Measurements from ENCODE around the gene EXPH5. TPM values are rescaled to one million over a fixed set of nuclear protein-coding genes. Genes with fewer than 3 reads are reported as not detected.

The EXPH5 gene
- total RNA-seq, 2 donors from 2014 or later: 6.6 to 17.3 TPM

GRCh38 chr11:108491936-108492335, 101.6 kb downstream of the EXPH5 start:
- no peak for TF ChIP-seq POLR2AphosphoS5 (IDR thresholded peaks at IDR 0.05)
- TF ChIP-seq POLR2A (IDR thresholded peaks at IDR 0.05): no peak
- TF ChIP-seq, protein P1, sequence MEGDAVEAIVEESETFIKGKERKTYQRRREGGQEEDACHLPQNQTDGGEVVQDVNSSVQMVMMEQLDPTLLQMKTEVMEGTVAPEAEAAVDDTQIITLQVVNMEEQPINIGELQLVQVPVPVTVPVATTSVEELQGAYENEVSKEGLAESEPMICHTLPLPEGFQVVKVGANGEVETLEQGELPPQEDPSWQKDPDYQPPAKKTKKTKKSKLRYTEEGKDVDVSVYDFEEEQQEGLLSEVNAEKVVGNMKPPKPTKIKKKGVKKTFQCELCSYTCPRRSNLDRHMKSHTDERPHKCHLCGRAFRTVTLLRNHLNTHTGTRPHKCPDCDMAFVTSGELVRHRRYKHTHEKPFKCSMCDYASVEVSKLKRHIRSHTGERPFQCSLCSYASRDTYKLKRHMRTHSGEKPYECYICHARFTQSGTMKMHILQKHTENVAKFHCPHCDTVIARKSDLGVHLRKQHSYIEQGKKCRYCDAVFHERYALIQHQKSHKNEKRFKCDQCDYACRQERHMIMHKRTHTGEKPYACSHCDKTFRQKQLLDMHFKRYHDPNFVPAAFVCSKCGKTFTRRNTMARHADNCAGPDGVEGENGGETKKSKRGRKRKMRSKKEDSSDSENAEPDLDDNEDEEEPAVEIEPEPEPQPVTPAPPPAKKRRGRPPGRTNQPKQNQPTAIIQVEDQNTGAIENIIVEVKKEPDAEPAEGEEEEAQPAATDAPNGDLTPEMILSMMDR (IDR thresholded peaks at IDR 0.05): no peak
- Histone ChIP-seq H3K4me1 (replicated peaks) (no peaks in the 10 kb centered on the region), H3K36me3 (no peaks in the 10 kb centered on the region), H3K4me3 (no peak overlapping the region), H3K27me3 (replicated peaks; ENCODE audit: insufficient read depth) (no peaks in the 10 kb centered on the region), H3K9me3 (no peaks in the 10 kb centered on the region), H3K27ac (no peak overlapping the region)
- intact Hi-C loops (cut with DNase I): loop anchor here (10.0 kb wide), 3 partner anchors 173 to 367 kb away; partner anchors contain the start of genes ACAT1, ATM, DDX10 and NPAT
- WGBS: 89% methylated on average over 3 of the region's 3 CpGs
- no peak for DNase-seq (ENCODE audit: low spot score)

DNA sequence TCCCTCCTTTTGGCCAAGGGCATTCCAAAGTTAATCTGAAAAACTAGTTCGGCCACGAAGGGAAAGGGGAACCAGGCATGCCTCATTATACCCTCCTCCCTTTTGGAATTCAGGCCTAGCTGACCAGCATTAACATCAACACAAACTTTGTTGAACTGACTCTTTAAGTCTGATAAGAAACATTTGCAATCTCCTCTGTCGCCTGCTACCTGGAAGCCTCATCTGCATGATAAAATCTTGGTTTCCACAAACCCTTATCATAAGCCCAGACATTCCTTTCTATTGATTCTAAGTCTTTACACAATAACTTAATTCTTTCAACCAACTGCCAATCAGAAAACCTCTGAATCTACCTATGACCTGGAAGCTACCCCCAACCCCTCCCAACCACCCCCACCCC, 106.7 kb downstream of the EXPH5 start:
- DNase-seq (ENCODE audit: low spot score): no peak
- Histone ChIP-seq H3K36me3 (no peaks in the 10 kb centered on the region), H3K27ac (no peak overlapping the region), H3K4me3 (no peak overlapping the region), H3K9me3 (no peaks in the 10 kb centered on the region), H3K27me3 (replicated peaks; ENCODE audit: insufficient read depth) (no peaks in the 10 kb centered on the region), H3K4me1 (replicated peaks) (no peaks in the 10 kb centered on the region)
- no peak for TF ChIP-seq POLR2AphosphoS5 (IDR thresholded peaks at IDR 0.05)
- TF ChIP-seq, protein P1 (IDR thresholded peaks at IDR 0.05): no peak
- no peak for TF ChIP-seq POLR2A (IDR thresholded peaks at IDR 0.05)
- WGBS: 82% methylated on average over 3 of the region's 3 CpGs
- intact Hi-C loops (cut with DNase I): no loop called here

- Histone ChIP-seq H3K9me3 (no peaks in the 10 kb centered on the region), H3K4me1 (replicated peaks) (no peaks in the 10 kb centered on the region), H3K27ac (no peak overlapping the region), H3K36me3 (no peaks in the 10 kb centered on the region), H3K4me3 (no peak overlapping the region), H3K27me3 (replicated peaks; ENCODE audit: insufficient read depth) (no peaks in the 10 kb centered on the region)
- no peak for TF ChIP-seq POLR2A (IDR thresholded peaks at IDR 0.05)
- TF ChIP-seq POLR2AphosphoS5 (IDR thresholded peaks at IDR 0.05): no peak
- TF ChIP-seq, protein P1 (IDR thresholded peaks at IDR 0.05): no peak
- no peak for DNase-seq (ENCODE audit: low spot score)
- WGBS: 95% methylated on average over 3 of the region's 3 CpGs
- intact Hi-C loops (cut with DNase I): no loop called here
These were observed 107.2 kb downstream of the EXPH5 start for GRCh38 chr11:108486331-108486730.

DNA sequence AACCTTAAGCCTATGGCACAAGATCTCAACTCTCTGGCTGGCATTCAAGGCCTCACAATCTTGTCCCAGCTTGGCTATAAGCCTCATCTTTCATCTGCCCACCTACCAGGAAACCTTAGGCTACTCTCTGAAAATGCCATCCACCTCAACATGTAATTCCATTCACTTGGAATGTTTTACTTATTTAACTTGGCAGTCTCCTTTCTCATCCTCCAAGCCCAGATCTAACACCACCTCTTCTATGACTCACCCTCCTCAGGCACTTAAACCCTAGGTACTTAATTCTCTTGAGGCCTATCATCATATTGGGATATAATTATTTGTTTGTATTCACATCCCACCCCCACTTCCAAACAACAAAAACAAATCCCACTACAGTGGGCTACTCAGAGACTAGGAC, 110.4 kb downstream of the EXPH5 start:
- H3K4me1 ChIP-seq (replicated peaks): no peaks in the 10 kb centered on the region
- intact Hi-C loops (cut with DNase I): no loop called here
- H3K27me3 ChIP-seq (replicated peaks; ENCODE audit: insufficient read depth): no peaks in the 10 kb centered on the region
- TF ChIP-seq POLR2AphosphoS5 (IDR thresholded peaks at IDR 0.05): no peak
- TF ChIP-seq, protein P1 (IDR thresholded peaks at IDR 0.05): no peak
- TF ChIP-seq POLR2A (IDR thresholded peaks at IDR 0.05): no peak
- no peak overlapping the region for H3K27ac ChIP-seq
- no peaks in the 10 kb centered on the region for H3K9me3 ChIP-seq
- H3K36me3 ChIP-seq: no peaks in the 10 kb centered on the region
- H3K4me3 ChIP-seq: no peak overlapping the region
- DNase-seq (ENCODE audit: low spot score): no peak

DNA sequence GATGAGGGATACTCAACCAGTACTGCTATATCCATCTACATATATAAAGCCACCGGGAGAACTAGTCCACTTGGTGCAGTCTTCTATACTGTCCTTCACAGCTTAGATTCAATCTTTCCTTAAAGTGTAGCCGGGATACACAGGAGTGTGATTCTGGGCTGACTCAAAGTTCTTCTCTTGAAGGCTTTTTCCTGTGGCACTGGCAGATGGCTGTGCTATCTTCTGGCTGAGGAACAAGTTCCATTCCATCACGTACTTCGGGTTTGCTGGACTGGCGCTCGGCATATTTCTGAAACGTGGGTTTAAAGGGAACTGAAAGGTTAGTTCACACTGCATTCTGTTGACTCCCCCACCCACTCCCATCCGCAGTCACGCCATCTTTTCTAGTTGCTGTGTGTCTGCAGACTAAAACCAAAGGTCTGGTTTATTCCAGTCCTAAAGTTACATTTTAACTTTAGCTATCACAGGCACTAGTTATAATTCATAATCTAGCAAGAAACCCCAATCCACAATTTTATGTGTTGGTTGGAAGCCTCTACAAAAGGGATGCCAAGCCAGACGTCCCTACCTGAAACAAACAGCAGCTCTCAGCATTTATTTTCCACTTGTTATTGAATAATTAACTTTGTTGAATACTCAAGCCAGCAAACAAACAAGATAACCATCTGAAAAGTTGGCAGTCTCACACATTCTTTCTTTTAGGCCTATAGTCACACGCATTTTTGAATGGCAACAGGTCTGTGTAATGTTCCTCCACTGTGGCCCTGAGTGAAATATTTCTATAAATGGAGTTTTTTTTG, 118.7 kb downstream of the EXPH5 start:
- DNase-seq (ENCODE audit: low spot score): no peak
- peaks cover 0 to 4% of the 10 kb centered on the region in 2 donors for H3K36me3 ChIP-seq
- no peak overlapping the region for H3K4me3 ChIP-seq
- H3K9me3 ChIP-seq: no peaks in the 10 kb centered on the region
- H3K27me3 ChIP-seq (replicated peaks; ENCODE audit: insufficient read depth): no peaks in the 10 kb centered on the region
- no peak for TF ChIP-seq POLR2A (IDR thresholded peaks at IDR 0.05)
- TF ChIP-seq, protein P1 (IDR thresholded peaks at IDR 0.05): no peak
- TF ChIP-seq POLR2AphosphoS5 (IDR thresholded peaks at IDR 0.05): no peak
- H3K27ac ChIP-seq: no peak overlapping the region
- no peaks in the 10 kb centered on the region for H3K4me1 ChIP-seq (replicated peaks)
- 77% methylated on average over 11 of the region's 11 CpGs for whole genome bisulfite sequencing
- intact Hi-C loops (cut with DNase I): no loop called here

All from prostate gland (tissue), 2 donors.